B cell (primary cell): ENCODE data around the gene DBX1.

Experiments used
- CTCF ChIP-seq: fragments of 200-600 bp; IDR thresholded peaks from one replicate; pipeline ENCODE4 v1.8.0; 2022; ENCODE audit warnings: antibody characterized with exemption, mild to moderate bottlenecking
- EZH2 ChIP-seq: IDR thresholded peaks from 2 replicates; pipeline ENCODE4 v1.6.1; 2012; ENCODE audit warnings: borderline replicate concordance, low read depth, mild to moderate bottlenecking, moderate library complexity, low read length; ENCODE audit not compliant: insufficient read depth, poor library complexity, severe bottlenecking

- TF ChIP-seq CTCF, result peak; percentile 82
- TF ChIP-seq EZH2, result no peak
Measured at GRCh38 chr11:20131788-20132666, 28.2 kb downstream of the DBX1 start.
